ENCODE data around the gene MATN3. TPM values are rescaled to one million over a fixed set of nuclear protein-coding genes. Genes with fewer than 3 reads are reported as not detected.

The MATN3 gene
- total and polyA plus RNA-seq, 2 of the 8 experiments (the other 6 are each of a cell fraction or from before 2014, with no cell fraction given): 3.0 to 9.9 TPM

- no peak for TF ChIP-seq USF2 (IDR thresholded peaks at IDR 0.05; ENCODE audit: low read length)
- no peak for TF ChIP-seq RXRA (IDR thresholded peaks at IDR 0.05; ENCODE audit: insufficient read depth, low read depth, low read length)
- no peak for TF ChIP-seq TBP (IDR thresholded peaks at IDR 0.05; ENCODE audit: low read depth, low read length)
- TF ChIP-seq, protein P1, sequence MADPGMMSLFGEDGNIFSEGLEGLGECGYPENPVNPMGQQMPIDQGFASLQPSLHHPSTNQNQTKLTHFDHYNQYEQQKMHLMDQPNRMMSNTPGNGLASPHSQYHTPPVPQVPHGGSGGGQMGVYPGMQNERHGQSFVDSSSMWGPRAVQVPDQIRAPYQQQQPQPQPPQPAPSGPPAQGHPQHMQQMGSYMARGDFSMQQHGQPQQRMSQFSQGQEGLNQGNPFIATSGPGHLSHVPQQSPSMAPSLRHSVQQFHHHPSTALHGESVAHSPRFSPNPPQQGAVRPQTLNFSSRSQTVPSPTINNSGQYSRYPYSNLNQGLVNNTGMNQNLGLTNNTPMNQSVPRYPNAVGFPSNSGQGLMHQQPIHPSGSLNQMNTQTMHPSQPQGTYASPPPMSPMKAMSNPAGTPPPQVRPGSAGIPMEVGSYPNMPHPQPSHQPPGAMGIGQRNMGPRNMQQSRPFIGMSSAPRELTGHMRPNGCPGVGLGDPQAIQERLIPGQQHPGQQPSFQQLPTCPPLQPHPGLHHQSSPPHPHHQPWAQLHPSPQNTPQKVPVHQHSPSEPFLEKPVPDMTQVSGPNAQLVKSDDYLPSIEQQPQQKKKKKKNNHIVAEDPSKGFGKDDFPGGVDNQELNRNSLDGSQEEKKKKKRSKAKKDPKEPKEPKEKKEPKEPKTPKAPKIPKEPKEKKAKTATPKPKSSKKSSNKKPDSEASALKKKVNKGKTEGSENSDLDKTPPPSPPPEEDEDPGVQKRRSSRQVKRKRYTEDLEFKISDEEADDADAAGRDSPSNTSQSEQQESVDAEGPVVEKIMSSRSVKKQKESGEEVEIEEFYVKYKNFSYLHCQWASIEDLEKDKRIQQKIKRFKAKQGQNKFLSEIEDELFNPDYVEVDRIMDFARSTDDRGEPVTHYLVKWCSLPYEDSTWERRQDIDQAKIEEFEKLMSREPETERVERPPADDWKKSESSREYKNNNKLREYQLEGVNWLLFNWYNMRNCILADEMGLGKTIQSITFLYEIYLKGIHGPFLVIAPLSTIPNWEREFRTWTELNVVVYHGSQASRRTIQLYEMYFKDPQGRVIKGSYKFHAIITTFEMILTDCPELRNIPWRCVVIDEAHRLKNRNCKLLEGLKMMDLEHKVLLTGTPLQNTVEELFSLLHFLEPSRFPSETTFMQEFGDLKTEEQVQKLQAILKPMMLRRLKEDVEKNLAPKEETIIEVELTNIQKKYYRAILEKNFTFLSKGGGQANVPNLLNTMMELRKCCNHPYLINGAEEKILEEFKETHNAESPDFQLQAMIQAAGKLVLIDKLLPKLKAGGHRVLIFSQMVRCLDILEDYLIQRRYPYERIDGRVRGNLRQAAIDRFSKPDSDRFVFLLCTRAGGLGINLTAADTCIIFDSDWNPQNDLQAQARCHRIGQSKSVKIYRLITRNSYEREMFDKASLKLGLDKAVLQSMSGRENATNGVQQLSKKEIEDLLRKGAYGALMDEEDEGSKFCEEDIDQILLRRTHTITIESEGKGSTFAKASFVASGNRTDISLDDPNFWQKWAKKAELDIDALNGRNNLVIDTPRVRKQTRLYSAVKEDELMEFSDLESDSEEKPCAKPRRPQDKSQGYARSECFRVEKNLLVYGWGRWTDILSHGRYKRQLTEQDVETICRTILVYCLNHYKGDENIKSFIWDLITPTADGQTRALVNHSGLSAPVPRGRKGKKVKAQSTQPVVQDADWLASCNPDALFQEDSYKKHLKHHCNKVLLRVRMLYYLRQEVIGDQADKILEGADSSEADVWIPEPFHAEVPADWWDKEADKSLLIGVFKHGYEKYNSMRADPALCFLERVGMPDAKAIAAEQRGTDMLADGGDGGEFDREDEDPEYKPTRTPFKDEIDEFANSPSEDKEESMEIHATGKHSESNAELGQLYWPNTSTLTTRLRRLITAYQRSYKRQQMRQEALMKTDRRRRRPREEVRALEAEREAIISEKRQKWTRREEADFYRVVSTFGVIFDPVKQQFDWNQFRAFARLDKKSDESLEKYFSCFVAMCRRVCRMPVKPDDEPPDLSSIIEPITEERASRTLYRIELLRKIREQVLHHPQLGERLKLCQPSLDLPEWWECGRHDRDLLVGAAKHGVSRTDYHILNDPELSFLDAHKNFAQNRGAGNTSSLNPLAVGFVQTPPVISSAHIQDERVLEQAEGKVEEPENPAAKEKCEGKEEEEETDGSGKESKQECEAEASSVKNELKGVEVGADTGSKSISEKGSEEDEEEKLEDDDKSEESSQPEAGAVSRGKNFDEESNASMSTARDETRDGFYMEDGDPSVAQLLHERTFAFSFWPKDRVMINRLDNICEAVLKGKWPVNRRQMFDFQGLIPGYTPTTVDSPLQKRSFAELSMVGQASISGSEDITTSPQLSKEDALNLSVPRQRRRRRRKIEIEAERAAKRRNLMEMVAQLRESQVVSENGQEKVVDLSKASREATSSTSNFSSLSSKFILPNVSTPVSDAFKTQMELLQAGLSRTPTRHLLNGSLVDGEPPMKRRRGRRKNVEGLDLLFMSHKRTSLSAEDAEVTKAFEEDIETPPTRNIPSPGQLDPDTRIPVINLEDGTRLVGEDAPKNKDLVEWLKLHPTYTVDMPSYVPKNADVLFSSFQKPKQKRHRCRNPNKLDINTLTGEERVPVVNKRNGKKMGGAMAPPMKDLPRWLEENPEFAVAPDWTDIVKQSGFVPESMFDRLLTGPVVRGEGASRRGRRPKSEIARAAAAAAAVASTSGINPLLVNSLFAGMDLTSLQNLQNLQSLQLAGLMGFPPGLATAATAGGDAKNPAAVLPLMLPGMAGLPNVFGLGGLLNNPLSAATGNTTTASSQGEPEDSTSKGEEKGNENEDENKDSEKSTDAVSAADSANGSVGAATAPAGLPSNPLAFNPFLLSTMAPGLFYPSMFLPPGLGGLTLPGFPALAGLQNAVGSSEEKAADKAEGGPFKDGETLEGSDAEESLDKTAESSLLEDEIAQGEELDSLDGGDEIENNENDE (IDR thresholded peaks at IDR 0.05; ENCODE audit: insufficient replicate concordance, low read length): no peak
These were observed 22.4 kb upstream of the MATN3 start (continued) for GRCh38 chr2:20034821-20035220.

All from H1 (cell line).